ENCODE data around the gene ARHGAP21.

ARHGAP21 gene

GRCh38 chr10:24695452-24695851, 28.2 kb downstream of the ARHGAP21 start:
- Histone ChIP-seq H3K9me2 (replicated peaks; ENCODE audit: low read depth, low read length) (no peaks in the 10 kb centered on the region), H3K4me1 (ENCODE audit: insufficient read depth, low read length, poor library complexity, severe bottlenecking) (no peaks in the 10 kb centered on the region), H3K36me3 (ENCODE audit: insufficient read depth, low read length) (no peaks in the 10 kb centered on the region), H2AFZ (ENCODE audit: low read length) (no peak overlapping the region), H3F3A (ENCODE audit: low read depth) (no peaks in the 10 kb centered on the region), H3K4me3 (ENCODE audit: low read length, poor library complexity, severe bottlenecking) (no peak overlapping the region), H3K9me3 (ENCODE audit: insufficient read depth, low read depth, low read length) (no peaks in the 10 kb centered on the region), H3K79me2 (ENCODE audit: insufficient read depth, low read length) (peaks cover 42% of the 10 kb centered on the region), H3K9ac (ENCODE audit: low read depth, low read length, poor library complexity, severe bottlenecking) (no peak overlapping the region), H3K4me2 (ENCODE audit: low read depth, low read length, poor library complexity, severe bottlenecking) (no peak overlapping the region), H3K27me3 (ENCODE audit: insufficient read depth, low read length, poor library complexity, severe bottlenecking) (no peaks in the 10 kb centered on the region), H4K20me1 (ENCODE audit: insufficient read depth, low read length, poor library complexity, severe bottlenecking) (no peaks in the 10 kb centered on the region)
- TF ChIP-seq EZH2phosphoT487 (IDR thresholded peaks at IDR 0.05; ENCODE audit: borderline replicate concordance) = no peak
- no peak for TF ChIP-seq CTCF (conservative IDR thresholded peaks at IDR 0.05; ENCODE audit: low read length)

GRCh38 chr10:24694086-24694485, 29.6 kb downstream of the ARHGAP21 start:
- H3K9me2 ChIP-seq (replicated peaks; ENCODE audit: low read depth, low read length) = no peaks in the 10 kb centered on the region
- H3K4me2 ChIP-seq (ENCODE audit: low read depth, low read length, poor library complexity, severe bottlenecking) = no peak overlapping the region
- no peaks in the 10 kb centered on the region for H4K20me1 ChIP-seq (ENCODE audit: insufficient read depth, low read length, poor library complexity, severe bottlenecking)
- TF ChIP-seq EZH2phosphoT487 (IDR thresholded peaks at IDR 0.05; ENCODE audit: borderline replicate concordance) (no peak), CTCF (conservative IDR thresholded peaks at IDR 0.05; ENCODE audit: low read length) (no peak)
- peaks cover 33% of the 10 kb centered on the region for H3K79me2 ChIP-seq (ENCODE audit: insufficient read depth, low read length)
- no peaks in the 10 kb centered on the region for H3K36me3 ChIP-seq (ENCODE audit: insufficient read depth, low read length)
- H3F3A ChIP-seq (ENCODE audit: low read depth) = no peaks in the 10 kb centered on the region
- no peak overlapping the region for H3K4me3 ChIP-seq (ENCODE audit: low read length, poor library complexity, severe bottlenecking)
- no peak overlapping the region for H2AFZ ChIP-seq (ENCODE audit: low read length)
- no peaks in the 10 kb centered on the region for H3K27me3 ChIP-seq (ENCODE audit: insufficient read depth, low read length, poor library complexity, severe bottlenecking)
- H3K9ac ChIP-seq (ENCODE audit: low read depth, low read length, poor library complexity, severe bottlenecking) = no peak overlapping the region
- no peaks in the 10 kb centered on the region for H3K4me1 ChIP-seq (ENCODE audit: insufficient read depth, low read length, poor library complexity, severe bottlenecking)
- H3K9me3 ChIP-seq (ENCODE audit: insufficient read depth, low read depth, low read length) = no peaks in the 10 kb centered on the region

- H3K9ac ChIP-seq (ENCODE audit: low read depth, low read length, poor library complexity, severe bottlenecking) = no peak overlapping the region
- H3K4me1 ChIP-seq (ENCODE audit: insufficient read depth, low read length, poor library complexity, severe bottlenecking) = peaks cover 8% of the 10 kb centered on the region
- H3K9me2 ChIP-seq (replicated peaks; ENCODE audit: low read depth, low read length) = no peaks in the 10 kb centered on the region
- H3F3A ChIP-seq (ENCODE audit: low read depth) = no peaks in the 10 kb centered on the region
- TF ChIP-seq EZH2phosphoT487 (IDR thresholded peaks at IDR 0.05; ENCODE audit: borderline replicate concordance) (no peak), CTCF (conservative IDR thresholded peaks at IDR 0.05; ENCODE audit: low read length) (no peak)
- H3K79me2 ChIP-seq (ENCODE audit: insufficient read depth, low read length) = peaks cover 38% of the 10 kb centered on the region
- no peak overlapping the region for H3K4me3 ChIP-seq (ENCODE audit: low read length, poor library complexity, severe bottlenecking)
- H3K9me3 ChIP-seq (ENCODE audit: insufficient read depth, low read depth, low read length) = no peaks in the 10 kb centered on the region
- no peak overlapping the region for H3K4me2 ChIP-seq (ENCODE audit: low read depth, low read length, poor library complexity, severe bottlenecking)
- no peaks in the 10 kb centered on the region for H3K36me3 ChIP-seq (ENCODE audit: insufficient read depth, low read length)
- H3K27me3 ChIP-seq (ENCODE audit: insufficient read depth, low read length, poor library complexity, severe bottlenecking) = no peaks in the 10 kb centered on the region
- no peaks in the 10 kb centered on the region for H4K20me1 ChIP-seq (ENCODE audit: insufficient read depth, low read length, poor library complexity, severe bottlenecking)
- no peak overlapping the region for H2AFZ ChIP-seq (ENCODE audit: low read length)
These were observed 32.6 kb downstream of the ARHGAP21 start for GRCh38 chr10:24690961-24691512.

Measured in Loucy (cell line).